ENCODE measurements around the gene MYRF. TPM values are rescaled to one million over a fixed set of nuclear protein-coding genes. Genes with fewer than 3 reads are reported as not detected.

The MYRF gene
- total and polyA plus RNA-seq, 7 donors: 0.01 to 0.24 (median 0.11) TPM; not detected in 1

GRCh38 chr11:61720597-61720996, 31.8 kb upstream of the MYRF start:
- intact Hi-C loops (cut with DNase I): no loop called here
- Histone ChIP-seq H3K27ac (no peak overlapping the region), H3K9me3 (no peaks in the 10 kb centered on the region), H3K4me1 (no peaks in the 10 kb centered on the region), H3K27me3 (ENCODE audit: insufficient read depth in 3 of 3, low read length in 2 of 3) (no peaks in the 10 kb centered on the region), H3K4me3 (no peak overlapping the region), H3K36me3 (ENCODE audit: insufficient read depth in 1 of 2, low read depth in 1 of 2) (peaks cover 0 to 12% of the 10 kb centered on the region in 2 donors)
- ATAC-seq (no peak), DNase-seq (no peak)
- 94 to 99% (median 95%) methylated on average over 20 of the region's 20 CpGs for WGBS, 3 donors
- TF ChIP-seq CTCF (IDR thresholded peaks at IDR 0.05): no peak

- H3K27me3 ChIP-seq (ENCODE audit: insufficient read depth in 3 of 3, low read length in 2 of 3): no peaks in the 10 kb centered on the region
- intact Hi-C loops (cut with DNase I): no loop called here
- ATAC-seq (no peak), DNase-seq (peak in 1 of 2 donors; percentile 74)
- no peak overlapping the region for H3K4me3 ChIP-seq
- peaks cover 0 to 31% of the 10 kb centered on the region in 2 donors for H3K36me3 ChIP-seq (ENCODE audit: insufficient read depth in 1 of 2, low read depth in 1 of 2)
- TF ChIP-seq CTCF (IDR thresholded peaks at IDR 0.05): no peak
- H3K4me1 ChIP-seq: no peaks in the 10 kb centered on the region
- 72 to 77% (median 75%) methylated on average over 8 to 9 of the region's 9 CpGs for WGBS, 3 donors
- no peak overlapping the region for H3K27ac ChIP-seq
- H3K9me3 ChIP-seq: no peaks in the 10 kb centered on the region
Observed at GRCh38 chr11:61724437-61724836, 28.0 kb upstream of the MYRF start.

GRCh38 chr11:61725781-61726231, 26.6 kb upstream of the MYRF start:
- ATAC-seq (no peak), DNase-seq (no peak)
- no peaks in the 10 kb centered on the region for H3K27me3 ChIP-seq (ENCODE audit: insufficient read depth in 3 of 3, low read length in 2 of 3)
- H3K4me3 ChIP-seq: no peak overlapping the region
- 77 to 84% (median 79%) methylated on average over 12 of the region's 12 CpGs for WGBS, 3 donors
- intact Hi-C loops (cut with DNase I): no loop called here
- H3K9me3 ChIP-seq: no peaks in the 10 kb centered on the region
- no peak for TF ChIP-seq CTCF (IDR thresholded peaks at IDR 0.05)
- peaks cover 3% of the 10 kb centered on the region for H3K4me1 ChIP-seq
- peaks cover 0 to 31% of the 10 kb centered on the region in 2 donors for H3K36me3 ChIP-seq (ENCODE audit: insufficient read depth in 1 of 2, low read depth in 1 of 2)
- H3K27ac ChIP-seq: no peak overlapping the region

GRCh38 chr11:61726775-61727174, 25.7 kb upstream of the MYRF start:
- WGBS, 3 donors: 83 to 87% (median 84%) methylated on average over 11 to 13 of the region's 13 CpGs

More at GRCh38 chr11:61726775-61727174, 25.7 kb upstream of the MYRF start:
- H3K4me3 ChIP-seq: no peak overlapping the region
- peaks cover 0 to 31% of the 10 kb centered on the region in 2 donors for H3K36me3 ChIP-seq (ENCODE audit: insufficient read depth in 1 of 2, low read depth in 1 of 2)
- TF ChIP-seq CTCF (IDR thresholded peaks at IDR 0.05): no peak
- intact Hi-C loops (cut with DNase I): no loop called here
- H3K27me3 ChIP-seq (ENCODE audit: insufficient read depth in 3 of 3, low read length in 2 of 3): no peaks in the 10 kb centered on the region
- no peak for DNase-seq
- no peak for ATAC-seq
- no peaks in the 10 kb centered on the region for H3K9me3 ChIP-seq
- no peak overlapping the region for H3K27ac ChIP-seq
- H3K4me1 ChIP-seq: peaks cover 7% of the 10 kb centered on the region

Measured in psoas muscle (tissue), 8 donors.